ENCODE results near the gene PTGES. TPM values are rescaled to one million over a fixed set of nuclear protein-coding genes. Genes with fewer than 3 reads are reported as not detected.

Gene PTGES
- total and polyA plus RNA-seq, 9 of the 15 experiments (the other 6 are each of a cell fraction or from before 2014, with no cell fraction given), result 0.13 TPM; not detected in 8

- intact Hi-C loops (cut with micrococcal nuclease), result no loop called here
- BruUV-seq (replicated peaks), result no TSS peak
- no peak overlapping the region for H3K4me3 ChIP-seq
- H3K79me2 ChIP-seq (ENCODE audit: control insufficient read depth, insufficient read depth, low read length), result no peaks in the 10 kb centered on the region
- no peaks in the 10 kb centered on the region for H3K9me3 ChIP-seq (replicated peaks; ENCODE audit: control insufficient read depth, insufficient read depth, low read depth, low read length)
- FAIRE-seq, result no peak
- no peak overlapping the region for H3K4me2 ChIP-seq (ENCODE audit: insufficient read depth, low read length)
- ChIA-PET CTCF (ENCODE audit: low intra/inter-chr PET ratio) (no interaction called here), POLR2A (interaction anchor here (0.6 kb wide), 1 partner anchor 16 kb away, joined by 3 read pairs; no protein-coding TSS in a partner anchor)
- no peaks in the 10 kb centered on the region for H3K9me1 ChIP-seq (ENCODE audit: control insufficient read depth, insufficient read depth, low read length)
- H3K27me3 ChIP-seq (ENCODE audit: control insufficient read depth in 2 of 2, insufficient read depth in 2 of 2, low read length in 2 of 2), result peaks cover 8 to 10% of the 10 kb centered on the region in 2 experiments; a peak in 4 of 5 replicates
- peaks cover 0 to 33% of the 10 kb centered on the region in 2 experiments; a peak in 4 of 5 replicates for H3K4me1 ChIP-seq (replicated peaks in 1 of 2; ENCODE audit: control insufficient read depth in 2 of 2, insufficient read depth in 2 of 2, low read length in 2 of 2)
- H2AFZ ChIP-seq (ENCODE audit: low read depth, low read length), result no peak overlapping the region
- no peak for ATAC-seq
- in situ Hi-C loops (cut with MboI), result no loop called here
- no peak overlapping the region for H3K27ac ChIP-seq (ENCODE audit: extremely low read depth, low read depth, low read length)
- peaks cover 2% of the 10 kb centered on the region; the same call in 1 of the 2 replicates for H4K20me1 ChIP-seq (replicated peaks; ENCODE audit: control insufficient read depth, insufficient read depth, low read length)
- no peaks in the 10 kb centered on the region for H3K36me3 ChIP-seq (ENCODE audit: control insufficient read depth, insufficient read depth, low read length)
- no peak for DNase-seq (ENCODE audit: extremely low read depth in 1 of 4, low spot score in 3 of 4)
- H3K9ac ChIP-seq (ENCODE audit: insufficient read depth in 1 of 2, low read depth in 2 of 2, low read length in 2 of 2), result no peak overlapping the region
- TF ChIP-seq NRF1 (conservative IDR thresholded peaks at IDR 0.05 in 1 of 2, IDR thresholded peaks at IDR 0.05 in 1 of 2) (no peak), USF2 (CRISPR knock-in tag; IDR thresholded peaks at IDR 0.05) (no peak), ETS2 (tag; IDR thresholded peaks at IDR 0.05; ENCODE audit: borderline replicate concordance, poor library complexity, severe bottlenecking) (no peak), IRF9 (tag; IDR thresholded peaks at IDR 0.05) (no peak), SMC3 (conservative IDR thresholded peaks at IDR 0.05; ENCODE audit: insufficient read depth, low read depth, low read length) (no peak), HDAC1 (IDR thresholded peaks at IDR 0.05) (no peak), FOSL1 (tag; conservative IDR thresholded peaks at IDR 0.05) (no peak), RBM39 (optimal IDR thresholded peaks at IDR 0.05; ENCODE audit: low read depth, low read length) (no peak), RHOXF2B (CRISPR knock-in tag; conservative IDR thresholded peaks at IDR 0.05) (no peak), CEBPB (tag; IDR thresholded peaks at IDR 0.05) (no peak)
- TF ChIP-seq, protein P1, sequence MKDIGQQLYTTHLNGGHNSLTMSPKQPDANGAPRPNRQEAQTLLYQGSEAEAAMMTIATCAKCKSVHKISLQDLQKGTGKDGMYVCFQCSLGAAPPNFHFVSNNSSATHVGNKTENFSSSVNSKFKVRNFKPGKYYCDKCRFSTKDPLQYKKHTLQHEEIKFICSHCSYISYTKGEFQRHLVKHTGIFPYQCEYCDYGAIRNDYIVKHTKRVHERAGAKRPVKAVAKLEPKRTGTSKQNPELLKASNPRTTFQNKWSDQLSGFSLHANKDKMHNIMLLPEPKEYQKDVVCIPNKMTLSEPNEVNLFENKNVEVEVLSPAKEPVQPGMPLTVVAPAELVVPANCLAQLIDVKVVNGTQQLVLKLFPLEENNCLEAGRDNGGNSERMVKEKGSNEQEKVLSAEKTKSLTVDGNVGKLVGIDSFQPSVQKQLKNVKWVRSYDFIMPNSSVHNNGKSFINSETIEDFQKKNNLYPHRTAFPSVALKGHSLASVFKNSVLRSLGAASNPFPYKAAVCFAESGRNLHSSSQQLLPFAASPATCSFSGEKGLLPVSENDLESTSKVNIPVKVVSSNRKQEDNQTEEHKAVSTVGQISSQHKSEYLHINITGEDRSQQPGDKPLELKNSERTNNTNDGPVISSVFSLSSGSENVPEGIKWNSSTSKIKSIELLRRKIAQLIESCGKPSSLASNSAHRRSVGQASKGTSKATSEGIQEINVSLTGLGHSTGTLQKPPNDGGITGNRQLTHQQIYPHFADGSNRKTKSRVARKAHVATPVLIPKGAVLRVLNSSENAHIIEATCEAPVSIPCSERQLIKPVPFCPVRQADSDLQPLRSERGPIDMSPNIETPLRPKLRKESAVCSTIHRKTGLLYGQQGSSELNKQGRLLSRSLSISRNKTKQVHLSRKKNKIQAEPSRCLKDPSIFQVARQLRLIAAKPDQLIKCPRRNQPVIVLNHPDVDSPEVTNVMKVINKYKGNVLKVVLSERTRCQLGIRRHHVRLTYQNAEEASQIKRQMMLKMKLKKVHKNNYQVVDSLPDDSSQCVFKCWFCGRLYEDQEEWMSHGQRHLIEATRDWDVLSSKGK (CRISPR knock-in tag; IDR thresholded peaks at IDR 0.05), result no peak
- TF ChIP-seq, protein P2, sequence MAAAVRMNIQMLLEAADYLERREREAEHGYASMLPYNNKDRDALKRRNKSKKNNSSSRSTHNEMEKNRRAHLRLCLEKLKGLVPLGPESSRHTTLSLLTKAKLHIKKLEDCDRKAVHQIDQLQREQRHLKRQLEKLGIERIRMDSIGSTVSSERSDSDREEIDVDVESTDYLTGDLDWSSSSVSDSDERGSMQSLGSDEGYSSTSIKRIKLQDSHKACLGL (CRISPR knock-in tag; IDR thresholded peaks at IDR 0.05; ENCODE audit: borderline replicate concordance, poor library complexity, severe bottlenecking), result no peak
- 46% methylated on average over 10 of the region's 10 CpGs for WGBS (ENCODE audit: insufficient coverage, low coverage, missing lambda C conversion rate)
These were observed 39.5 kb downstream of the PTGES start for GRCh38 chr9:129713402-129713679.
